H1 (cell line): Measurements from ENCODE around the gene KYNU. TPM values are rescaled to one million over a fixed set of nuclear protein-coding genes. Genes with fewer than 3 reads are reported as not detected.

Experiments used
- CTCF ChIA-PET: fragments of 300-600 bp; sonication (Branson Sonifier 250); formaldehyde crosslinking; loops from one replicate; lab custom pipeline; 2021; ENCODE audit not compliant: partially characterized antibody; lab: Charles Lee
- POLR2A ChIA-PET: fragments of 300-600 bp; sonication (Branson Sonifier 250); formaldehyde crosslinking; loops from one replicate; lab custom pipeline; 2021; ENCODE audit warnings: inconsistent platforms; ENCODE audit not compliant: partially characterized antibody; lab: Charles Lee
- DNase-seq, 2 experiments: peaks; one replicate each; pipeline versions ENCODE4 v3.0.0 to v3.0.0-alpha.2; 2010 to 2022; ENCODE audit warnings: low spot score in 2 of 2, low read depth in 1 of 2, mixed read lengths in 1 of 2
- FAIRE-seq: peaks from 2 replicates; lab custom pipeline; 2011; peaks lifted over from hg19 to GRCh38; lab: Jason Lieb, UNC
- H2AFZ ChIP-seq: 2 replicates; pipeline ENCODE4 v1.8.1; 2012; ENCODE audit warnings: low read length, inconsistent platforms
- H2AK5ac ChIP-seq: 2 replicates; pipeline ENCODE4 v1.6.1; 2013; ENCODE audit warnings: low read depth, low read length
- H2BK120ac ChIP-seq: replicated peaks from 2 replicates; pipeline ENCODE3; 2013; ENCODE audit warnings: low read depth, low read length, inconsistent platforms
- H2BK12ac ChIP-seq: 2 replicates; pipeline ENCODE4 v1.6.1; 2013; ENCODE audit warnings: low read depth, low read length
- H2BK15ac ChIP-seq: 2 replicates; pipeline ENCODE4 v1.6.1; 2013; ENCODE audit warnings: low read length
- H2BK20ac ChIP-seq: 2 replicates; pipeline ENCODE4 v1.6.1; 2013; ENCODE audit warnings: low read length
- H2BK5ac ChIP-seq: 2 replicates; pipeline ENCODE4 v1.6.1; 2013; ENCODE audit warnings: low read depth, low read length
- H3K14ac ChIP-seq: 2 replicates; pipeline ENCODE4 v1.6.1; 2013; ENCODE audit warnings: inconsistent platforms; ENCODE audit not compliant: insufficient read length
- H3K18ac ChIP-seq: 2 replicates; pipeline ENCODE4 v1.6.1; 2013; ENCODE audit warnings: low read length; ENCODE audit errors: extremely low read depth
- H3K23ac ChIP-seq: 2 replicates; pipeline ENCODE4 v1.6.1; 2013; ENCODE audit warnings: inconsistent platforms; ENCODE audit not compliant: insufficient read length
- H3K23me2 ChIP-seq: 2 replicates; pipeline ENCODE4 v1.6.1; 2013; ENCODE audit warnings: low read depth, low read length
- H3K27ac ChIP-seq: 2 replicates; pipeline ENCODE4 v1.6.1; 2011; ENCODE audit warnings: low read depth, low read length, inconsistent platforms
- H3K27me3 ChIP-seq, 4 experiments: replicated peaks in 1 of 4; 1 replicate in 1 of 4; 2 replicates in 3 of 4; pipeline versions ENCODE4 v1.6.1 to v1.8.1; 2011 to 2013; ENCODE audit warnings: low read length in 3 of 4, mild to moderate bottlenecking in 3 of 4, inconsistent platforms in 2 of 4, mixed read lengths in 2 of 4, moderate library complexity in 1 of 4; ENCODE audit not compliant: control insufficient read depth in 3 of 4, insufficient read depth in 3 of 4; ENCODE audit errors: extremely low read depth in 1 of 4
- H3K36me3 ChIP-seq, 4 experiments: 2 replicates each; pipeline versions ENCODE4 v1.6.1 to v1.8.1; 2011 to 2013; ENCODE audit warnings: mild to moderate bottlenecking in 4 of 4, low read length in 3 of 4, moderate library complexity in 2 of 4, control low read depth in 1 of 4, inconsistent platforms in 1 of 4; ENCODE audit not compliant: insufficient read depth in 4 of 4, control insufficient read depth in 2 of 4
- H3K4ac ChIP-seq: replicated peaks from 2 replicates; pipeline ENCODE3; 2013; ENCODE audit warnings: low read length, low read depth, mixed read lengths, inconsistent platforms; ENCODE audit not compliant: insufficient read length
- H3K4me1 ChIP-seq, 4 experiments: replicated peaks in 1 of 4; 1 replicate in 1 of 4; 2 replicates in 3 of 4; pipeline versions ENCODE4 v1.6.1 to v1.8.1; 2011 to 2013; ENCODE audit warnings: low read length in 3 of 4, inconsistent platforms in 2 of 4, mixed read lengths in 1 of 4; ENCODE audit not compliant: insufficient read depth in 4 of 4, control insufficient read depth in 3 of 4
- H3K4me2 ChIP-seq, 2 experiments: 2 replicates each; pipeline versions ENCODE4 v1.6.1 to v1.8.1; 2011 to 2013; ENCODE audit warnings: low read depth in 2 of 2, low read length in 2 of 2, control low read depth in 1 of 2, inconsistent platforms in 1 of 2, mild to moderate bottlenecking in 1 of 2; ENCODE audit not compliant: insufficient read depth in 1 of 2
- H3K4me3 ChIP-seq, 4 experiments: fragments of 200-600, 300-600 bp in 1 of 4; sonication (generic), shearing (Covaris generic), sonication (Bioruptor Twin) in 1 of 4; 2 replicates each; pipeline versions ENCODE4 v1.5.1 to v1.8.1; 2011 to 2016; ENCODE audit warnings: low read length in 4 of 4, low read depth in 3 of 4, control low read depth in 2 of 4, inconsistent platforms in 2 of 4, mild to moderate bottlenecking in 2 of 4, mixed read lengths in 1 of 4, moderate library complexity in 1 of 4; ENCODE audit not compliant: insufficient read depth in 2 of 4; ENCODE audit errors: extremely low read depth in 1 of 4
- H3K56ac ChIP-seq: replicated peaks from 2 replicates; pipeline ENCODE3; 2013; ENCODE audit warnings: low read depth, mild to moderate bottlenecking, mixed read lengths, low read length, inconsistent platforms; ENCODE audit not compliant: insufficient read length
- H3K79me1 ChIP-seq: 2 replicates; pipeline ENCODE4 v1.6.1; 2013; ENCODE audit warnings: low read depth, low read length, control low read depth
- H3K79me2 ChIP-seq, 2 experiments: 2 replicates each; pipeline versions ENCODE4 v1.6.1 to v1.8.1; 2012 to 2013; ENCODE audit warnings: low read length in 2 of 2, mild to moderate bottlenecking in 2 of 2, inconsistent platforms in 1 of 2; ENCODE audit not compliant: insufficient read depth in 2 of 2, control insufficient read depth in 1 of 2
- H3K9ac ChIP-seq, 4 experiments: replicated peaks in 1 of 4; 1 replicate in 1 of 4; 2 replicates in 3 of 4; pipeline versions ENCODE4 v1.6.1 to v1.8.1; 2011 to 2013; ENCODE audit warnings: low read depth in 3 of 4, low read length in 3 of 4, control low read depth in 2 of 4, mild to moderate bottlenecking in 2 of 4, moderate library complexity in 2 of 4, inconsistent platforms in 1 of 4; ENCODE audit errors: extremely low read depth in 1 of 4
- H3K9me3 ChIP-seq, 2 experiments: 2 replicates each; pipeline versions ENCODE4 v1.6.1 to v1.8.1; 2012 to 2013; ENCODE audit warnings: mild to moderate bottlenecking in 2 of 2, moderate library complexity in 2 of 2, control low read depth in 1 of 2, inconsistent platforms in 1 of 2, low read depth in 1 of 2, low read length in 1 of 2, mixed read lengths in 1 of 2; ENCODE audit not compliant: insufficient read depth in 2 of 2
- H4K20me1 ChIP-seq, 2 experiments: replicated peaks in 1 of 2; 2 replicates each; pipeline versions ENCODE3 to v1.8.1; 2011 to 2013; ENCODE audit warnings: inconsistent platforms in 2 of 2, low read length in 2 of 2, mild to moderate bottlenecking in 1 of 2; ENCODE audit not compliant: insufficient read depth in 2 of 2, control insufficient read depth in 1 of 2
- H4K5ac ChIP-seq: 2 replicates; pipeline ENCODE4 v1.6.1; 2013; ENCODE audit warnings: low read length, low read depth, mixed read lengths, inconsistent platforms; ENCODE audit not compliant: insufficient read length
- H4K8ac ChIP-seq: 2 replicates; pipeline ENCODE4 v1.8.0; 2013; ENCODE audit warnings: mild to moderate bottlenecking, moderate library complexity, low read length, inconsistent platforms; ENCODE audit not compliant: insufficient read depth; ENCODE audit errors: extremely low read depth
- H4K91ac ChIP-seq: replicated peaks from 2 replicates; pipeline ENCODE3; 2013; ENCODE audit warnings: low read length, mixed read lengths, inconsistent platforms; ENCODE audit not compliant: insufficient read length
- PHF8 ChIP-seq: fragments of 200-600 bp; sonication (generic); conservative IDR thresholded peaks from 2 replicates; pipeline ENCODE4 v1.7.1; 2012; ENCODE audit warnings: low read depth, mild to moderate bottlenecking, inconsistent platforms, low read length, moderate library complexity
- WGBS, 2 experiments: shearing (Covaris generic) in 1 of 2; methylation state at CpG; one replicate each; pipeline versions ENCODE4 v1.1.6 to v1.1.7; 2013 to 2015; ENCODE audit warnings: low lambda C conversion rate in 2 of 2, mixed read lengths in 2 of 2, inconsistent platforms in 1 of 2, low coverage in 1 of 2, missing lambda C conversion rate in 1 of 2; ENCODE audit not compliant: insufficient replicate concordance in 2 of 2, insufficient coverage in 1 of 2, insufficient read length in 1 of 2; ENCODE audit errors: extremely low coverage in 1 of 2, missing lambda C conversion rate in 1 of 2; 5-methylcytosine and 5-hydroxymethylcytosine counted together
- polyA plus RNA-seq, 7 experiments: library from polyadenylated mRNA; depleted of rRNA in 3 of 7; stranded (reverse) in 5 of 7; unstranded in 2 of 7; fragments of >200 nt in 5 of 7; fragments of 200-250 nt in 2 of 7; gene quantifications; 1 replicate in 5 of 7; 2 replicates in 1 of 7; 4 replicates in 1 of 7; pipeline versions ENCODE4 v1.2.1 to v1.2.3, GENCODE V29; 2011 to 2013; ENCODE audit warnings: missing spikeins in 2 of 7, mixed read lengths in 2 of 7
- total RNA-seq: library from RNA; stranded (reverse); fragmentation: NEBNext Ultra II Directional; extraction: Animal tissue kit (Norgen Biotek cat#: 25700); gene quantifications from 2 replicates; pipeline ENCODE4 v1.2.1, GENCODE V29; 2021

The KYNU gene
- total and polyA plus RNA-seq, 2 of the 8 experiments (the other 6 are each of a cell fraction or from before 2014, with no cell fraction given): 0.09 to 0.13 TPM

DNA sequence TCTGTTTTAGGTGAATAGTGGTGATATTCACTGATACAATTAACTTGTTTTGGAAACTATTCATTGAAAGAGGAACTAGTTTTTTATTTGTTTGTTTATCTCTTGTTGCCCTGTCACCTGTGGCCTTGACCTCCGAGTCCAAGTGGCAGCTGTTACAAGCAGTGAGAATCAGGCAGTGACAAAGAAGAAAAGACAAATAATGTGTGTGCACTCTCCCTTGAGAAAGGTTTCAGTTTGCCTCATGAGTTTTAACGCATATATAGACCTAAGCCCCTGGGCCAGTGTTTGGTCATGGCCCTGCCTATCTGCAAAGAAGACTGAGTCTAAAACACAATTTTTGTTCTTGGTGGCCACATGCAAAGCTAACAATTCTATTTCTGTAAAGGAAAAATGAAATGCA lies 15.3 kb downstream of the KYNU start:
- no peak for TF ChIP-seq PHF8

More for the DNA sequence above, 15.3 kb downstream of the KYNU start:
- Histone ChIP-seq H3K4ac (no peak overlapping the region), H3K4me1 (peaks cover 0 to 4% (median 0%) of the 10 kb centered on the region in 4 experiments; a peak in 1 of 7 replicates), H3K27me3 (no peaks in the 10 kb centered on the region), H2BK15ac (no peak overlapping the region), H2AFZ (no peak overlapping the region), H3K14ac (no peak overlapping the region), H3K18ac (no peak overlapping the region), H3K23ac (no peak overlapping the region), H3K23me2 (no peaks in the 10 kb centered on the region), H2BK20ac (no peak overlapping the region), H3K56ac (no peak overlapping the region), H2AK5ac (no peak overlapping the region), H2BK5ac (no peak overlapping the region), H4K5ac (no peak overlapping the region), H2BK120ac (no peak overlapping the region), H3K4me3 (no peak overlapping the region), H3K27ac (no peak overlapping the region), H3K79me2 (no peaks in the 10 kb centered on the region), H3K9me3 (no peaks in the 10 kb centered on the region), H3K4me2 (no peak overlapping the region), H4K20me1 (no peaks in the 10 kb centered on the region), H3K36me3 (no peaks in the 10 kb centered on the region), H4K91ac (no peak overlapping the region), H4K8ac (no peak overlapping the region), H3K9ac (no peak overlapping the region), H3K79me1 (no peaks in the 10 kb centered on the region), H2BK12ac (no peak overlapping the region)
- ChIA-PET POLR2A (no interaction called here), CTCF (no interaction called here)
- FAIRE-seq (no peak), DNase-seq (no peak)
- 47% methylated on average over 2 of the region's 2 CpGs; no CpG with 5 or more reads in 1 of the 2 experiments for WGBS, 2 experiments
